ENCODE results near the gene TMBIM1. TPM values are rescaled to one million over a fixed set of nuclear protein-coding genes. Genes with fewer than 3 reads are reported as not detected.

Gene TMBIM1
- total RNA-seq, 1 experiment from 2014 or later = 114 TPM

DNA sequence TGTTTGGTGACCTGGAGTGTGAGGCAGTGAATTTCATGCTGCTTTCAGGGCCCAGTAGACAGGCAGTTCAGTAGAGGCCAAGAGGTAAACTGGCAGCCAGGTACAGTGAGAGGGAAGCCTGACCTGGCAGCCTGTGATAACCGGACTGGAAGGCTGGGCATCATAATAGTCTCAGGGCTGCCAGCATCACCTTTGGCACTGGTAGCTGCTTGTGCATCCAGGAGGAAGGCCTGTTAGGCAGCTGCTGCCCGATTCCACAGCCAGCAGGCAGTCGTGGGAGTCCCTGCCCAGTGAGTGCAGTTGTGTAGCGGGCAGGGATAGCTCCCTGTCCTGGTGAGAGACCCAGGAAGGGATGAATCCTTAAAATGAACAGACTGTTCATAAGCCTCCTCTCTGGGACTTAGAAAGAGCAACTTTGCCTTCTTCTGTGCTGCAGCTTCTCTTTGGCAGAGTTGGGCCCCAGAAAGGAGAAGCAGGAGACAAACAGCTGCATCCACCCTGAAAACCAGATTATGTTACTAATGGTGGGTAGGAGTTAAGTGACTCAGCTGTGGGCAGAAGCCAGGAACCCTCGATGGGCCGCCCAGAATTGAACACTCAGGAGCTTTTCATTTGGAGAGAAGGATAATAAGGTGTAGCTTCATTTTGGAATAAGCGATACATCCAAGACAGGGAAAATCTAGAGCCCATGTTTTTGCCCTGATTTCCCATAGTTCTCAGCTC is 39.6 kb downstream of the TMBIM1 start:
- POLR2A ChIA-PET = no interaction called here
- no peak overlapping the region for H3K27ac ChIP-seq (ENCODE audit: low read length)

DNA sequence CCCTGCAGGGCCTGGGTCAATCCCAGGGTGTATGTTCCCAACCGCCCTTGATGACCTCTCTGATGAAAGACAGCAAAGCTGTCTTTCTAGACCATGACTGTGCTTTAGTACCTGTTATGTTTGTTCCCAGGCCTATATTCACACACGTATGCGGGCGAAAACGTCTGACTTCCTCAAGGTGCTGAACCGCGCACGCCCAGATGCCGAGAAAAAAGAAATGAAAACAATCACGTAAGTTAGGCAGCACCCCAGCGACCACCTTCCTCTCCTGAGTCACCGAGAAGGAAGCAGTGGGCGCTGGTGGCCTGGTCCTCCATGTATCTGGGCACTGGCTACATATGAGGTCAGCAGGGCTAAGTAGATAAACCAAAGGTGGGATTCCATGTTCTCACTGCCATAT is 42.6 kb downstream of the TMBIM1 start:
- BruUV-seq (replicated peaks) = no TSS peak
- peaks cover 40% of the 10 kb centered on the region for H3K36me3 ChIP-seq (ENCODE audit: control insufficient read depth, insufficient read depth, low read length)
- ATAC-seq (no peak), DNase-seq (ENCODE audit: low read depth, low spot score) (no peak)
- in situ Hi-C loops (cut with HindIII; ENCODE audit: low pct_unique_long_range_greater_than_20kb, low sequenced_read_pairs) (no loop called here), intact Hi-C loops (cut with micrococcal nuclease; ENCODE audit: unreplicated experiment) (no loop called here)
- H3K27ac ChIP-seq (ENCODE audit: low read length) = no peak overlapping the region
- H3K4me1 ChIP-seq (ENCODE audit: control insufficient read depth, insufficient read depth, low read length) = no peaks in the 10 kb centered on the region
- CTCF ChIA-PET = no interaction called here
- POLR2A ChIA-PET = no interaction called here
- no peaks in the 10 kb centered on the region for H3K9me3 ChIP-seq (ENCODE audit: control insufficient read depth, insufficient read depth, low read depth, low read length)
- no peaks in the 10 kb centered on the region for H3K27me3 ChIP-seq (ENCODE audit: control insufficient read depth, insufficient read depth, low read length)
- TF ChIP-seq SIN3A (IDR thresholded peaks at IDR 0.05; ENCODE audit: borderline replicate concordance, insufficient read depth, low read depth, low read length) (no peak), TCF7L2 (IDR thresholded peaks at IDR 0.05; ENCODE audit: low read depth, low read length) (no peak), POLR2AphosphoS5 (IDR thresholded peaks at IDR 0.05; ENCODE audit: low read depth, low read length) (no peak)
- TF ChIP-seq, protein P1, sequence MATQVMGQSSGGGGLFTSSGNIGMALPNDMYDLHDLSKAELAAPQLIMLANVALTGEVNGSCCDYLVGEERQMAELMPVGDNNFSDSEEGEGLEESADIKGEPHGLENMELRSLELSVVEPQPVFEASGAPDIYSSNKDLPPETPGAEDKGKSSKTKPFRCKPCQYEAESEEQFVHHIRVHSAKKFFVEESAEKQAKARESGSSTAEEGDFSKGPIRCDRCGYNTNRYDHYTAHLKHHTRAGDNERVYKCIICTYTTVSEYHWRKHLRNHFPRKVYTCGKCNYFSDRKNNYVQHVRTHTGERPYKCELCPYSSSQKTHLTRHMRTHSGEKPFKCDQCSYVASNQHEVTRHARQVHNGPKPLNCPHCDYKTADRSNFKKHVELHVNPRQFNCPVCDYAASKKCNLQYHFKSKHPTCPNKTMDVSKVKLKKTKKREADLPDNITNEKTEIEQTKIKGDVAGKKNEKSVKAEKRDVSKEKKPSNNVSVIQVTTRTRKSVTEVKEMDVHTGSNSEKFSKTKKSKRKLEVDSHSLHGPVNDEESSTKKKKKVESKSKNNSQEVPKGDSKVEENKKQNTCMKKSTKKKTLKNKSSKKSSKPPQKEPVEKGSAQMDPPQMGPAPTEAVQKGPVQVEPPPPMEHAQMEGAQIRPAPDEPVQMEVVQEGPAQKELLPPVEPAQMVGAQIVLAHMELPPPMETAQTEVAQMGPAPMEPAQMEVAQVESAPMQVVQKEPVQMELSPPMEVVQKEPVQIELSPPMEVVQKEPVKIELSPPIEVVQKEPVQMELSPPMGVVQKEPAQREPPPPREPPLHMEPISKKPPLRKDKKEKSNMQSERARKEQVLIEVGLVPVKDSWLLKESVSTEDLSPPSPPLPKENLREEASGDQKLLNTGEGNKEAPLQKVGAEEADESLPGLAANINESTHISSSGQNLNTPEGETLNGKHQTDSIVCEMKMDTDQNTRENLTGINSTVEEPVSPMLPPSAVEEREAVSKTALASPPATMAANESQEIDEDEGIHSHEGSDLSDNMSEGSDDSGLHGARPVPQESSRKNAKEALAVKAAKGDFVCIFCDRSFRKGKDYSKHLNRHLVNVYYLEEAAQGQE (IDR thresholded peaks at IDR 0.05; ENCODE audit: insufficient read depth in 1 of 2, low read depth in 2 of 2, low read length in 1 of 2) = no peak
- TF ChIP-seq, protein P2, sequence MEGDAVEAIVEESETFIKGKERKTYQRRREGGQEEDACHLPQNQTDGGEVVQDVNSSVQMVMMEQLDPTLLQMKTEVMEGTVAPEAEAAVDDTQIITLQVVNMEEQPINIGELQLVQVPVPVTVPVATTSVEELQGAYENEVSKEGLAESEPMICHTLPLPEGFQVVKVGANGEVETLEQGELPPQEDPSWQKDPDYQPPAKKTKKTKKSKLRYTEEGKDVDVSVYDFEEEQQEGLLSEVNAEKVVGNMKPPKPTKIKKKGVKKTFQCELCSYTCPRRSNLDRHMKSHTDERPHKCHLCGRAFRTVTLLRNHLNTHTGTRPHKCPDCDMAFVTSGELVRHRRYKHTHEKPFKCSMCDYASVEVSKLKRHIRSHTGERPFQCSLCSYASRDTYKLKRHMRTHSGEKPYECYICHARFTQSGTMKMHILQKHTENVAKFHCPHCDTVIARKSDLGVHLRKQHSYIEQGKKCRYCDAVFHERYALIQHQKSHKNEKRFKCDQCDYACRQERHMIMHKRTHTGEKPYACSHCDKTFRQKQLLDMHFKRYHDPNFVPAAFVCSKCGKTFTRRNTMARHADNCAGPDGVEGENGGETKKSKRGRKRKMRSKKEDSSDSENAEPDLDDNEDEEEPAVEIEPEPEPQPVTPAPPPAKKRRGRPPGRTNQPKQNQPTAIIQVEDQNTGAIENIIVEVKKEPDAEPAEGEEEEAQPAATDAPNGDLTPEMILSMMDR (IDR thresholded peaks at IDR 0.05) = no peak
- no peak overlapping the region for H3K4me3 ChIP-seq (ENCODE audit: low read depth in 2 of 2, low read length in 2 of 2)

More for the DNA sequence above, 39.6 kb downstream of the TMBIM1 start:
- no peak overlapping the region for H3K4me3 ChIP-seq (ENCODE audit: low read depth in 2 of 2, low read length in 2 of 2)
- no peaks in the 10 kb centered on the region for H3K9me3 ChIP-seq (ENCODE audit: control insufficient read depth, insufficient read depth, low read depth, low read length)
- CTCF ChIA-PET = no interaction called here
- H3K27me3 ChIP-seq (ENCODE audit: control insufficient read depth, insufficient read depth, low read length) = no peaks in the 10 kb centered on the region
- DNase-seq (ENCODE audit: low read depth, low spot score) = no peak
- TF ChIP-seq SIN3A (IDR thresholded peaks at IDR 0.05; ENCODE audit: borderline replicate concordance, insufficient read depth, low read depth, low read length) (no peak), POLR2AphosphoS5 (IDR thresholded peaks at IDR 0.05; ENCODE audit: low read depth, low read length) (no peak), TCF7L2 (IDR thresholded peaks at IDR 0.05; ENCODE audit: low read depth, low read length) (no peak)
- TF ChIP-seq, protein P2 (IDR thresholded peaks at IDR 0.05) = no peak
- TF ChIP-seq, protein P1 (IDR thresholded peaks at IDR 0.05; ENCODE audit: insufficient read depth in 1 of 2, low read depth in 2 of 2, low read length in 1 of 2) = no peak
- H3K36me3 ChIP-seq (ENCODE audit: control insufficient read depth, insufficient read depth, low read length) = peaks cover 37% of the 10 kb centered on the region
- no peak for ATAC-seq
- no peaks in the 10 kb centered on the region for H3K4me1 ChIP-seq (ENCODE audit: control insufficient read depth, insufficient read depth, low read length)
- no TSS peak for BruUV-seq (replicated peaks)
- in situ Hi-C loops (cut with HindIII; ENCODE audit: low pct_unique_long_range_greater_than_20kb, low sequenced_read_pairs) = no loop called here
- intact Hi-C loops (cut with micrococcal nuclease; ENCODE audit: unreplicated experiment) = no loop called here
